Hepatocyte (in vitro differentiated cells): ENCODE data around the gene AUTS2.

ENCODE experiments used
- EZH2phosphoT487 ChIP-seq: fragments of 200-600 bp; sonication (generic); IDR thresholded peaks from one replicate; pipeline ENCODE4 v1.6.1; 2018; ENCODE audit warnings: antibody characterized with exemption, mild to moderate bottlenecking, low read depth, moderate library complexity; ENCODE audit not compliant: unreplicated experiment, severe bottlenecking
- TF ChIP-seq, protein P1 (sequence below): fragments of 200-600 bp; sonication (generic); IDR thresholded peaks from 2 replicates; pipeline ENCODE4 v1.5.1; 2016; ENCODE audit warnings: antibody characterized with exemption, mild to moderate bottlenecking; ENCODE audit not compliant: poor library complexity

DNA sequence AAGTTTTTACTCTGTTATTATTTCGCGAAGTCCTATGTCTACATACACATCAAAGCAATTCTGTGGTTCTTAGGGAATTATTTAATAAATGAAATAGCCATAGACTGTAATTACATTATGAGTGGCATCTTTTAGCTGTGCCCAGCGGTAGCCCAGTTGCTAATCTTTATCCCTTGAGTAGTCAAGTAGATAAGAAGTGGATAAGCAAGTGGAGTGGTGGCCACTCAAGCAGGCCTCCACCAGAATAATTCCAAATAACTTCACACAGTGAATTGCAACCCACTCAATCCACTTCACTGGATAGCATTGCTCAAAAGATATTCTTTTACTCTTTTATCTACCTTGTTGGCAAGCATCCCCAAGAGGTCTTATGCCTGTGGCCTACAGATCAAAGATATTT, 349.7 kb downstream of the AUTS2 start:
- TF ChIP-seq, protein P1, sequence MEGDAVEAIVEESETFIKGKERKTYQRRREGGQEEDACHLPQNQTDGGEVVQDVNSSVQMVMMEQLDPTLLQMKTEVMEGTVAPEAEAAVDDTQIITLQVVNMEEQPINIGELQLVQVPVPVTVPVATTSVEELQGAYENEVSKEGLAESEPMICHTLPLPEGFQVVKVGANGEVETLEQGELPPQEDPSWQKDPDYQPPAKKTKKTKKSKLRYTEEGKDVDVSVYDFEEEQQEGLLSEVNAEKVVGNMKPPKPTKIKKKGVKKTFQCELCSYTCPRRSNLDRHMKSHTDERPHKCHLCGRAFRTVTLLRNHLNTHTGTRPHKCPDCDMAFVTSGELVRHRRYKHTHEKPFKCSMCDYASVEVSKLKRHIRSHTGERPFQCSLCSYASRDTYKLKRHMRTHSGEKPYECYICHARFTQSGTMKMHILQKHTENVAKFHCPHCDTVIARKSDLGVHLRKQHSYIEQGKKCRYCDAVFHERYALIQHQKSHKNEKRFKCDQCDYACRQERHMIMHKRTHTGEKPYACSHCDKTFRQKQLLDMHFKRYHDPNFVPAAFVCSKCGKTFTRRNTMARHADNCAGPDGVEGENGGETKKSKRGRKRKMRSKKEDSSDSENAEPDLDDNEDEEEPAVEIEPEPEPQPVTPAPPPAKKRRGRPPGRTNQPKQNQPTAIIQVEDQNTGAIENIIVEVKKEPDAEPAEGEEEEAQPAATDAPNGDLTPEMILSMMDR, result no peak
- TF ChIP-seq EZH2phosphoT487, result no peak
